A673 (cell line): Measurements from ENCODE around the gene SLC4A4. TPM values are rescaled to one million over a fixed set of nuclear protein-coding genes. Genes with fewer than 3 reads are reported as not detected.

Experiments
- BruUV-seq: library from RNA; stranded (reverse); fragments of 400-500 nt; replicated peaks from 2 replicates; lab custom pipeline; 2021; lab: Mats Ljungman, UMichigan
- CTCF ChIA-PET: fragments of 300-600 bp; sonication (Branson Sonifier 250); formaldehyde crosslinking; loops from one replicate; lab custom pipeline; 2022; ENCODE audit warnings: antibody characterized with exemption; lab: Charles Lee
- POLR2A ChIA-PET: fragments of 300-600 bp; sonication (Branson Sonifier 250); formaldehyde crosslinking; loops from one replicate; lab custom pipeline; 2022; ENCODE audit warnings: antibody characterized with exemption; ENCODE audit not compliant: low non-redundant PET; lab: Charles Lee
- DNase-seq: peaks from one replicate; pipeline ENCODE4 v3.0.0-alpha.2; 2015; ENCODE audit warnings: low spot score
- H3K27ac ChIP-seq: fragments of 200-600 bp; sonication (generic); 2 replicates; pipeline ENCODE4 v1.5.1; 2016; ENCODE audit warnings: mixed run types, low read depth, mild to moderate bottlenecking, mixed read lengths, antibody characterized with exemption, low read length; ENCODE audit not compliant: poor library complexity, severe bottlenecking
- H3K27me3 ChIP-seq: fragments of 200-600 bp; sonication (generic); replicated peaks from 2 replicates; pipeline ENCODE4 v1.6.1; 2017; ENCODE audit warnings: mixed run types, low read depth, mild to moderate bottlenecking, mixed read lengths, antibody characterized with exemption, low read length; ENCODE audit not compliant: insufficient read depth, poor library complexity
- H3K36me3 ChIP-seq: fragments of 200-600 bp; sonication (generic); 2 replicates; pipeline ENCODE4 v1.6.1; 2016; ENCODE audit warnings: mixed run types, mild to moderate bottlenecking, mixed read lengths, antibody characterized with exemption, low read length; ENCODE audit not compliant: insufficient read depth, poor library complexity, severe bottlenecking
- H3K4me1 ChIP-seq: fragments of 200-600 bp; sonication (generic); 2 replicates; pipeline ENCODE4 v1.6.1; 2017; ENCODE audit warnings: mixed run types, mild to moderate bottlenecking, mixed read lengths, antibody characterized with exemption, low read length; ENCODE audit not compliant: insufficient read depth, poor library complexity, severe bottlenecking
- H3K4me3 ChIP-seq: fragments of 200-600 bp; sonication (generic); 2 replicates; pipeline ENCODE4 v1.5.1; 2016; ENCODE audit warnings: low read depth, mixed run types, mild to moderate bottlenecking, mixed read lengths, low read length; ENCODE audit not compliant: poor library complexity, severe bottlenecking
- H3K9me3 ChIP-seq: fragments of 200-600 bp; sonication (generic); 2 replicates; pipeline ENCODE4 v1.6.1; 2016; ENCODE audit warnings: mixed run types, low read depth, mild to moderate bottlenecking, mixed read lengths, antibody characterized with exemption, low read length; ENCODE audit not compliant: poor library complexity, severe bottlenecking
- CTCF ChIP-seq: fragments of 300-800, 200-600 bp; sonication (generic); conservative IDR thresholded peaks from 2 replicates; pipeline ENCODE4 v1.5.1; 2017; ENCODE audit warnings: low read depth, mild to moderate bottlenecking, antibody characterized with exemption, low read length, moderate library complexity, mixed read lengths
- EZH2 ChIP-seq: fragments of 200-600 bp; sonication (generic); IDR thresholded peaks from 2 replicates; pipeline ENCODE4 v1.6.1; 2017; ENCODE audit warnings: borderline replicate concordance, low read depth, mild to moderate bottlenecking, mixed read lengths, antibody characterized with exemption, low read length; ENCODE audit not compliant: poor library complexity, severe bottlenecking
- intact Hi-C: fragments of 100-400 bp; cut with micrococcal nuclease; formaldehyde crosslinking; loops from one replicate; pipeline ENCODE4 v1.10.0; 2022; ENCODE audit not compliant: unreplicated experiment
- total RNA-seq: library from RNA; stranded (reverse); gene quantifications from 2 replicates; pipeline ENCODE4 v1.2.3, GENCODE V29; 2021

The SLC4A4 gene
- total RNA-seq, 1 experiment from 2014 or later, result 1.2 TPM

- no peak overlapping the region for H3K27ac ChIP-seq
- no peak for TF ChIP-seq EZH2
- no peak for TF ChIP-seq CTCF
- H3K4me3 ChIP-seq, result no peak overlapping the region
- no peaks in the 10 kb centered on the region for H3K4me1 ChIP-seq
- no peaks in the 10 kb centered on the region for H3K27me3 ChIP-seq
- intact Hi-C loops, result no loop called here
- H3K9me3 ChIP-seq, result no peaks in the 10 kb centered on the region
- CTCF ChIA-PET, result no interaction called here
- DNase-seq, result no peak
- POLR2A ChIA-PET, result no interaction called here
- no peaks in the 10 kb centered on the region for H3K36me3 ChIP-seq
- BruUV-seq, result no TSS peak
These were observed 270.8 kb downstream of the SLC4A4 start for GRCh38 chr4:71609651-71610050.

GRCh38 chr4:71614621-71615020 lies 275.8 kb downstream of the SLC4A4 start:
- ChIA-PET POLR2A (no interaction called here), CTCF (no interaction called here)
- H3K27ac ChIP-seq, result no peak overlapping the region
- H3K27me3 ChIP-seq, result no peaks in the 10 kb centered on the region
- TF ChIP-seq CTCF, result no peak
- no peak for TF ChIP-seq EZH2
- no peaks in the 10 kb centered on the region for H3K4me1 ChIP-seq
- intact Hi-C loops, result no loop called here
- H3K9me3 ChIP-seq, result no peaks in the 10 kb centered on the region
- H3K4me3 ChIP-seq, result no peak overlapping the region
- H3K36me3 ChIP-seq, result no peaks in the 10 kb centered on the region
- DNase-seq, result no peak
- no TSS peak for BruUV-seq

- POLR2A ChIA-PET, result no interaction called here
These were observed 277.5 kb downstream of the SLC4A4 start for GRCh38 chr4:71616168-71616811.

More at GRCh38 chr4:71616168-71616811, 277.5 kb downstream of the SLC4A4 start:
- Histone ChIP-seq H3K4me1 (no peaks in the 10 kb centered on the region), H3K27me3 (no peaks in the 10 kb centered on the region), H3K4me3 (no peak overlapping the region), H3K27ac (no peak overlapping the region), H3K9me3 (no peaks in the 10 kb centered on the region), H3K36me3 (no peaks in the 10 kb centered on the region)
- intact Hi-C loops, result no loop called here
- no peak for DNase-seq
- TF ChIP-seq EZH2, result no peak
- TF ChIP-seq CTCF, result no peak
- no TSS peak for BruUV-seq
- CTCF ChIA-PET, result no interaction called here
